Activated CD4-positive, alpha-beta T cell treated with anti-CD3 and anti-CD28 coated beads, Interleukin-2, amount 50 U/mL, for 16 hours (primary cell): ENCODE results near the gene WHRN.

Source experiments
- DNase-seq: peaks from one replicate; pipeline ENCODE4 v3.0.0-alpha.2; 2020

WHRN gene

GRCh38 chr9:114469091-114469853 is 36.0 kb downstream of the WHRN start:
- DNase-seq: no peak

GRCh38 chr9:114467910-114468309 is 37.4 kb downstream of the WHRN start:
- no peak for DNase-seq

GRCh38 chr9:114467226-114467750 is 38.0 kb downstream of the WHRN start:
- no peak for DNase-seq

GRCh38 chr9:114465906-114466900 is 39.1 kb downstream of the WHRN start:
- DNase-seq: no peak

GRCh38 chr9:114465417-114465816 is 39.9 kb downstream of the WHRN start:
- no peak for DNase-seq

- no peak for DNase-seq
Measured at GRCh38 chr9:114464281-114465051, 40.8 kb downstream of the WHRN start.

- no peak for DNase-seq
Measured at GRCh38 chr9:114462791-114463190, 42.5 kb downstream of the WHRN start.

GRCh38 chr9:114461468-114461867 is 43.8 kb downstream of the WHRN start:
- DNase-seq: no peak

GRCh38 chr9:114460513-114461199 is 44.6 kb downstream of the WHRN start:
- DNase-seq: no peak

GRCh38 chr9:114459464-114459863 is 45.8 kb downstream of the WHRN start:
- no peak for DNase-seq

GRCh38 chr9:114456929-114457328 is 48.3 kb downstream of the WHRN start:
- no peak for DNase-seq

GRCh38 chr9:114454652-114455051 is 50.6 kb downstream of the WHRN start:
- DNase-seq: no peak

GRCh38 chr9:114452219-114453165 is 52.8 kb downstream of the WHRN start:
- DNase-seq: no peak

GRCh38 chr9:114451707-114452031 is 53.6 kb downstream of the WHRN start:
- no peak for DNase-seq

- DNase-seq: no peak
Measured at GRCh38 chr9:114450833-114451706, 54.2 kb downstream of the WHRN start.

GRCh38 chr9:114450181-114450580 is 55.1 kb downstream of the WHRN start:
- DNase-seq: no peak

GRCh38 chr9:114449236-114449635 is 56.0 kb downstream of the WHRN start:
- DNase-seq: no peak

GRCh38 chr9:114448706-114449105 is 56.6 kb downstream of the WHRN start:
- DNase-seq: no peak

GRCh38 chr9:114446672-114447450 is 58.4 kb downstream of the WHRN start:
- no peak for DNase-seq
